IMR-90 (cell line): ENCODE data around the gene RPL37. TPM values are rescaled to one million over a fixed set of nuclear protein-coding genes. Genes with fewer than 3 reads are reported as not detected.

Experiments used
- ATAC-seq: fragments of 200-7000 bp; cut with Tn5 transposase; 2 replicates; pipeline ENCODE4 v1.9.1; 2020; ENCODE audit warnings: low read depth, mild to moderate bottlenecking, moderate library complexity
- BruUV-seq: library from RNA; stranded (reverse); fragments of 400-500 nt; replicated peaks from 2 replicates; lab custom pipeline; 2021; lab: Mats Ljungman, UMichigan
- CTCF ChIA-PET: fragments of 300-600 bp; formaldehyde crosslinking; extraction: SDS; loops from one replicate; lab custom pipeline; 2021; ENCODE audit warnings: antibody characterized with exemption; lab: Yijun Ruan, JAX
- POLR2A ChIA-PET: fragments of 300-600 bp; sonication (Branson Sonifier 250); formaldehyde crosslinking; loops from one replicate; lab custom pipeline; 2022; ENCODE audit warnings: antibody characterized with exemption; ENCODE audit not compliant: unreplicated experiment; lab: Charles Lee
- DNase-seq: peaks from one replicate; pipeline ENCODE4 v3.0.0; 2013
- H2AFZ ChIP-seq: replicated peaks from 2 replicates; pipeline ENCODE3; 2013; ENCODE audit warnings: low read length, mild to moderate bottlenecking; ENCODE audit not compliant: poor library complexity
- H2AK5ac ChIP-seq: 2 replicates; pipeline ENCODE4 v1.6.1; 2013; ENCODE audit warnings: low read depth, low read length, inconsistent platforms
- H2AK9ac ChIP-seq: replicated peaks from 2 replicates; pipeline ENCODE3; 2013; ENCODE audit warnings: mild to moderate bottlenecking, low read depth, low read length, moderate library complexity; ENCODE audit not compliant: poor library complexity
- H2BK120ac ChIP-seq: 2 replicates; pipeline ENCODE4 v1.6.1; 2013; ENCODE audit warnings: low read depth, low read length, inconsistent platforms
- H2BK15ac ChIP-seq: 3 replicates; pipeline ENCODE4 v1.6.1; 2013; ENCODE audit warnings: low read depth, low read length, inconsistent platforms
- H2BK20ac ChIP-seq: 2 replicates; pipeline ENCODE4 v1.6.1; 2013; ENCODE audit warnings: low read depth, mild to moderate bottlenecking, inconsistent platforms, low read length, moderate library complexity
- H2BK5ac ChIP-seq: 2 replicates; pipeline ENCODE4 v1.6.1; 2013; ENCODE audit warnings: mild to moderate bottlenecking, low read depth, low read length, inconsistent platforms; ENCODE audit not compliant: poor library complexity, severe bottlenecking
- H3K14ac ChIP-seq: replicated peaks from 2 replicates; pipeline ENCODE4 v1.6.1; 2013; ENCODE audit warnings: low read depth, low read length, inconsistent platforms
- H3K18ac ChIP-seq: 2 replicates; pipeline ENCODE4 v1.6.1; 2013; ENCODE audit warnings: low read depth, low read length, control low read depth
- H3K23ac ChIP-seq: 2 replicates; pipeline ENCODE4 v1.6.1; 2013; ENCODE audit warnings: low read depth, low read length, inconsistent platforms
- H3K27ac ChIP-seq: 2 replicates; pipeline ENCODE4 v1.5.1; 2013; ENCODE audit warnings: mild to moderate bottlenecking, control low read depth, low read length; ENCODE audit not compliant: insufficient read depth
- H3K27me3 ChIP-seq: 2 replicates; pipeline ENCODE4 v1.6.1; 2013; ENCODE audit warnings: low read length; ENCODE audit not compliant: control insufficient read depth, insufficient read depth
- H3K36me3 ChIP-seq: 2 replicates; pipeline ENCODE4 v1.6.1; 2013; ENCODE audit warnings: low read length, mixed read lengths; ENCODE audit not compliant: control insufficient read depth, insufficient read depth
- H3K4ac ChIP-seq: 2 replicates; pipeline ENCODE4 v1.6.1; 2013; ENCODE audit warnings: low read depth, low read length, inconsistent platforms
- H3K4me1 ChIP-seq: 2 replicates; pipeline ENCODE4 v1.6.1; 2013; ENCODE audit warnings: low read length, mixed read lengths; ENCODE audit not compliant: control insufficient read depth, insufficient read depth
- H3K4me2 ChIP-seq: 2 replicates; pipeline ENCODE4 v1.6.1; 2013; ENCODE audit warnings: low read depth, mild to moderate bottlenecking, control low read depth, low read length, moderate library complexity
- H3K4me3 ChIP-seq: 2 replicates; pipeline ENCODE4 v1.5.1; 2013; ENCODE audit warnings: low read depth, mild to moderate bottlenecking, control low read depth, low read length, moderate library complexity; ENCODE audit not compliant: insufficient read depth
- H3K56ac ChIP-seq: 2 replicates; pipeline ENCODE4 v1.6.1; 2013; ENCODE audit warnings: low read length, inconsistent platforms; ENCODE audit not compliant: insufficient read depth; ENCODE audit errors: extremely low read depth
- H3K79me1 ChIP-seq, 2 experiments: 2 replicates each; pipeline ENCODE4 v1.6.1; 2013; ENCODE audit warnings: low read length in 2 of 2, inconsistent platforms in 1 of 2, low read depth in 1 of 2
- H3K9ac ChIP-seq: 2 replicates; pipeline ENCODE4 v1.6.1; 2013; ENCODE audit warnings: low read depth, low read length, control low read depth
- H3K9me1 ChIP-seq: 2 replicates; pipeline ENCODE4 v1.6.1; 2013; ENCODE audit warnings: low read length, inconsistent platforms; ENCODE audit not compliant: insufficient read depth
- H3K9me3 ChIP-seq: 2 replicates; pipeline ENCODE4 v1.6.1; 2013; ENCODE audit warnings: low read length; ENCODE audit not compliant: control insufficient read depth, insufficient read depth
- H4K20me1 ChIP-seq: 2 replicates; pipeline ENCODE4 v1.6.1; 2013; ENCODE audit warnings: low read length, inconsistent platforms; ENCODE audit not compliant: insufficient read depth
- H4K5ac ChIP-seq: 2 replicates; pipeline ENCODE4 v1.6.1; 2013; ENCODE audit warnings: mild to moderate bottlenecking, low read depth, low read length, control low read depth
- H4K8ac ChIP-seq, 2 experiments: 2 replicates each; pipeline ENCODE4 v1.6.1; 2013; ENCODE audit warnings: low read depth in 2 of 2, low read length in 2 of 2, control low read depth in 1 of 2, inconsistent platforms in 1 of 2
- H4K91ac ChIP-seq: 2 replicates; pipeline ENCODE4 v1.6.1; 2013; ENCODE audit warnings: low read depth, low read length, inconsistent platforms; ENCODE audit not compliant: insufficient read depth
- BHLHE40 ChIP-seq: fragments of 150-350 bp; IDR thresholded peaks from 2 replicates; pipeline ENCODE4 v1.6.1; 2016; ENCODE audit warnings: mild to moderate bottlenecking, low read depth, low read length
- CEBPB ChIP-seq: IDR thresholded peaks from 2 replicates; pipeline ENCODE4 v1.6.1; 2012; ENCODE audit warnings: low read depth, low read length, improper control_type of control experiment
- CHD1 ChIP-seq: IDR thresholded peaks from 2 replicates; pipeline ENCODE4 v1.6.1; 2012; ENCODE audit warnings: low read depth, low read length, improper control_type of control experiment
- CTCF ChIP-seq: conservative IDR thresholded peaks from 2 replicates; pipeline ENCODE4 v1.5.1; 2012; ENCODE audit warnings: mild to moderate bottlenecking, low read depth, low read length, improper control_type of control experiment
- ELK1 ChIP-seq: fragments of 150-350 bp; IDR thresholded peaks from 2 replicates; pipeline ENCODE4 v1.6.1; 2016; ENCODE audit warnings: low read depth, mild to moderate bottlenecking, low read length, moderate library complexity, borderline replicate concordance
- FOS ChIP-seq: fragments of 150-350 bp; IDR thresholded peaks from 2 replicates; pipeline ENCODE4 v1.6.1; 2016; ENCODE audit warnings: low read depth, low read length
- MAFK ChIP-seq: IDR thresholded peaks from 2 replicates; pipeline ENCODE4 v1.6.1; 2012; ENCODE audit warnings: low read depth, low read length, improper control_type of control experiment
- MAZ ChIP-seq: IDR thresholded peaks from 2 replicates; pipeline ENCODE4 v1.6.1; 2012; ENCODE audit warnings: low read depth, mild to moderate bottlenecking, low read length, improper control_type of control experiment, moderate library complexity, borderline replicate concordance
- MXI1 ChIP-seq: IDR thresholded peaks from 2 replicates; pipeline ENCODE4 v1.6.1; 2012; ENCODE audit warnings: low read depth, mild to moderate bottlenecking, low read length, moderate library complexity, borderline replicate concordance
- NFE2L2 ChIP-seq: fragments of 150-350 bp; IDR thresholded peaks from 2 replicates; pipeline ENCODE4 v1.6.1; 2016; ENCODE audit warnings: low read depth, mild to moderate bottlenecking, low read length
- POLR2A ChIP-seq: IDR thresholded peaks from 2 replicates; pipeline ENCODE4 v1.6.1; 2012; ENCODE audit warnings: mild to moderate bottlenecking, low read depth, low read length
- RAD21 ChIP-seq: IDR thresholded peaks from 2 replicates; pipeline ENCODE4 v1.6.1; 2012; ENCODE audit warnings: low read length, improper control_type of control experiment
- RCOR1 ChIP-seq: IDR thresholded peaks from 2 replicates; pipeline ENCODE4 v1.6.1; 2012; ENCODE audit warnings: mild to moderate bottlenecking, low read length, improper control_type of control experiment; ENCODE audit not compliant: insufficient replicate concordance
- RFX5 ChIP-seq: IDR thresholded peaks from 2 replicates; pipeline ENCODE4 v1.8.0; 2012; ENCODE audit warnings: low read depth, mild to moderate bottlenecking, low read length, moderate library complexity
- SMC3 ChIP-seq: fragments of 150-350 bp; IDR thresholded peaks from 2 replicates; pipeline ENCODE4 v1.6.1; 2016; ENCODE audit warnings: low read depth, mild to moderate bottlenecking, antibody characterized with exemption, low read length, moderate library complexity
- USF2 ChIP-seq: fragments of 150-350 bp; IDR thresholded peaks from 2 replicates; pipeline ENCODE4 v1.6.1; 2017; ENCODE audit warnings: mild to moderate bottlenecking, antibody characterized with exemption, low read length, low read depth
- WGBS, 2 experiments: methylation state at CpG; one replicate each; pipeline versions ENCODE4 v1.1.5 to v1.1.7; 2013; ENCODE audit warnings: missing lambda C conversion rate in 2 of 2; ENCODE audit not compliant: insufficient read length in 1 of 2; ENCODE audit errors: extremely low coverage in 2 of 2; 5-methylcytosine and 5-hydroxymethylcytosine counted together
- dilution Hi-C: fragments of 300-500 bp; cut with HindIII; formaldehyde crosslinking; loops from one replicate; pipeline ENCODE4 v1.14.3; 2018; ENCODE audit warnings: low sequenced_read_pairs; ENCODE audit not compliant: unreplicated experiment
- in situ Hi-C: fragments of 300-500 bp; cut with MboI; formaldehyde crosslinking; loops from 3 replicates; pipeline ENCODE4 v1.14.3; 2019; ENCODE audit warnings: low sequenced_read_pairs, inconsistent platforms, mixed read lengths
- intact Hi-C: fragments of 100-400 bp; cut with micrococcal nuclease; formaldehyde crosslinking; loops from 2 replicates; pipeline ENCODE4 v1.10.0; 2022
- polyA plus RNA-seq, 3 experiments: library from polyadenylated mRNA; depleted of rRNA; stranded (reverse); fragments of >200 nt; gene quantifications; 2 replicates each; pipeline ENCODE4 v1.2.3, GENCODE V29; 2012; ENCODE audit warnings: low replicate concordance in 1 of 3
- total RNA-seq: library from RNA; depleted of rRNA; stranded (reverse); fragments of >200 nt; gene quantifications from 2 replicates; pipeline ENCODE4 v1.2.3, GENCODE V29; 2012

RPL37 gene
- total and polyA plus RNA-seq, 2 of the 4 experiments (the other 2 are of a cell fraction), result 35.3 to 294 TPM

- Histone ChIP-seq H3K23ac (no peak overlapping the region), H4K8ac (no peak overlapping the region), H3K4me3 (no peak overlapping the region), H4K20me1 (no peaks in the 10 kb centered on the region), H3K4ac (no peak overlapping the region), H3K9me3 (peaks cover 4% of the 10 kb centered on the region; the same call in 1 of the 2 replicates), H2AK9ac (no peak overlapping the region), H2BK120ac (no peak overlapping the region), H4K91ac (no peak overlapping the region), H3K36me3 (no peaks in the 10 kb centered on the region), H2BK5ac (no peak overlapping the region), H3K9me1 (no peaks in the 10 kb centered on the region), H4K5ac (no peak overlapping the region), H3K9ac (no peak overlapping the region), H2AFZ (no peak overlapping the region), H2BK15ac (no peak overlapping the region), H3K18ac (no peak overlapping the region), H3K27me3 (no peaks in the 10 kb centered on the region), H2AK5ac (no peak overlapping the region), H3K79me1 (no peaks in the 10 kb centered on the region), H3K4me2 (no peak overlapping the region), H3K56ac (no peak overlapping the region), H3K4me1 (no peaks in the 10 kb centered on the region), H3K14ac (no peak overlapping the region), H3K27ac (no peak overlapping the region), H2BK20ac (no peak overlapping the region)
- ChIA-PET POLR2A (no interaction called here), CTCF (no interaction called here)
- no TSS peak for BruUV-seq
- no CpG with 5 or more reads among the region's 3 CpGs for whole genome bisulfite sequencing, 2 experiments
- ATAC-seq (no peak), DNase-seq (no peak)
- dilution Hi-C loops (no loop called here), intact Hi-C loops (loop anchor here (5.0 to 10.0 kb wide), 3 partner anchors 34 to 1299 kb away; partner anchors contain the start of gene CARD6), in situ Hi-C loops (loop anchor here (10.0 kb wide), 2 partner anchors 931 to 1291 kb away; no protein-coding TSS in a partner anchor)
- no peak for TF ChIP-seq FOS
- TF ChIP-seq ELK1, result no peak
- TF ChIP-seq POLR2A, result no peak
- no peak for TF ChIP-seq MAZ
- TF ChIP-seq RCOR1, result no peak
- no peak for TF ChIP-seq CHD1
- no peak for TF ChIP-seq USF2
- TF ChIP-seq BHLHE40, result no peak
- no peak for TF ChIP-seq CEBPB
- TF ChIP-seq NFE2L2, result no peak
- no peak for TF ChIP-seq CTCF
- TF ChIP-seq MXI1, result no peak
- TF ChIP-seq RAD21, result no peak
- TF ChIP-seq MAFK, result no peak
- no peak for TF ChIP-seq RFX5
- no peak for TF ChIP-seq SMC3
These were observed 40.9 kb upstream of the RPL37 start for GRCh38 chr5:40875958-40876357.
